ENCODE results near the gene LPGAT1. TPM values are rescaled to one million over a fixed set of nuclear protein-coding genes. Genes with fewer than 3 reads are reported as not detected.

Gene LPGAT1
- polyA plus RNA-seq, 1 experiment, result 16.5 TPM

GRCh38 chr1:211761400-211761799, 69.2 kb downstream of the LPGAT1 start:
- no peak overlapping the region for H3K4me3 ChIP-seq (ENCODE audit: low read depth, low read length)
- no peaks in the 10 kb centered on the region for H3K27me3 ChIP-seq (ENCODE audit: control insufficient read depth, insufficient read depth, low read length)
- DNase-seq (ENCODE audit: low read depth, low spot score), result no peak
- POLR2A ChIA-PET, result no interaction called here
- CTCF ChIA-PET, result interaction anchor here (0.9 to 1.5 kb wide), 4 partner anchors 63 to 274 kb away, joined by 3 to 4 read pairs (median 3); partner anchors contain the start of genes DTL and INTS7
- no peak for TF ChIP-seq CTCF (IDR thresholded peaks at IDR 0.05; ENCODE audit: low read depth, low read length)
- no peaks in the 10 kb centered on the region for H3K9me3 ChIP-seq (ENCODE audit: control insufficient read depth, insufficient read depth, low read length)
- no peak overlapping the region for H3K27ac ChIP-seq (ENCODE audit: low read depth, low read length)

- TF ChIP-seq CTCF (IDR thresholded peaks at IDR 0.05; ENCODE audit: low read depth, low read length), result no peak
- Histone ChIP-seq H3K27ac (ENCODE audit: low read depth, low read length) (no peak overlapping the region), H3K27me3 (ENCODE audit: control insufficient read depth, insufficient read depth, low read length) (no peaks in the 10 kb centered on the region), H3K4me3 (ENCODE audit: low read depth, low read length) (no peak overlapping the region), H3K9me3 (ENCODE audit: control insufficient read depth, insufficient read depth, low read length) (no peaks in the 10 kb centered on the region)
- ChIA-PET POLR2A (no interaction called here), CTCF (interaction anchor here (0.8 kb wide), 1 partner anchor 76 kb away, joined by 3 read pairs; no protein-coding TSS in a partner anchor)
- DNase-seq (ENCODE audit: low read depth, low spot score), result no peak
Observed at GRCh38 chr1:211756471-211757020, 74.0 kb downstream of the LPGAT1 start.

- TF ChIP-seq CTCF (IDR thresholded peaks at IDR 0.05; ENCODE audit: low read depth, low read length), result no peak
- H3K27me3 ChIP-seq (ENCODE audit: control insufficient read depth, insufficient read depth, low read length), result no peaks in the 10 kb centered on the region
- H3K9me3 ChIP-seq (ENCODE audit: control insufficient read depth, insufficient read depth, low read length), result no peaks in the 10 kb centered on the region
- no peak for DNase-seq (ENCODE audit: low read depth, low spot score)
- ChIA-PET CTCF (interaction anchor here (1.9 to 2.2 kb wide), 2 partner anchors 55 to 73 kb away, joined by 4 to 8 read pairs; no protein-coding TSS in a partner anchor), POLR2A (no interaction called here)
- no peak overlapping the region for H3K4me3 ChIP-seq (ENCODE audit: low read depth, low read length)
- H3K27ac ChIP-seq (ENCODE audit: low read depth, low read length), result no peak overlapping the region
Observed at GRCh38 chr1:211753649-211754251, 76.8 kb downstream of the LPGAT1 start.

GRCh38 chr1:211752951-211753486, 77.5 kb downstream of the LPGAT1 start:
- Histone ChIP-seq H3K9me3 (ENCODE audit: control insufficient read depth, insufficient read depth, low read length) (no peaks in the 10 kb centered on the region), H3K27ac (ENCODE audit: low read depth, low read length) (no peak overlapping the region), H3K27me3 (ENCODE audit: control insufficient read depth, insufficient read depth, low read length) (no peaks in the 10 kb centered on the region), H3K4me3 (ENCODE audit: low read depth, low read length) (no peak overlapping the region)
- DNase-seq (ENCODE audit: low read depth, low spot score), result no peak
- CTCF ChIA-PET, result interaction anchor here (0.8 to 2.2 kb wide), 3 partner anchors 54 to 283 kb away, joined by 4 to 8 read pairs (median 4); partner anchors contain the start of genes DTL and INTS7
- no peak for TF ChIP-seq CTCF (IDR thresholded peaks at IDR 0.05; ENCODE audit: low read depth, low read length)
- POLR2A ChIA-PET, result no interaction called here

- no peak overlapping the region for H3K27ac ChIP-seq (ENCODE audit: low read depth, low read length)
- TF ChIP-seq CTCF (IDR thresholded peaks at IDR 0.05; ENCODE audit: low read depth, low read length), result no peak
- ChIA-PET CTCF (interaction anchor here (0.8 to 2.2 kb wide), 3 partner anchors 53 to 283 kb away, joined by 4 to 8 read pairs (median 4); partner anchors contain the start of genes DTL and INTS7), POLR2A (no interaction called here)
- no peak for DNase-seq (ENCODE audit: low read depth, low spot score)
- H3K4me3 ChIP-seq (ENCODE audit: low read depth, low read length), result no peak overlapping the region
- no peaks in the 10 kb centered on the region for H3K27me3 ChIP-seq (ENCODE audit: control insufficient read depth, insufficient read depth, low read length)
- no peaks in the 10 kb centered on the region for H3K9me3 ChIP-seq (ENCODE audit: control insufficient read depth, insufficient read depth, low read length)
Observed at GRCh38 chr1:211752317-211752716, 78.2 kb downstream of the LPGAT1 start.
